ENCODE measurements around the gene SPATA6L.

DNA sequence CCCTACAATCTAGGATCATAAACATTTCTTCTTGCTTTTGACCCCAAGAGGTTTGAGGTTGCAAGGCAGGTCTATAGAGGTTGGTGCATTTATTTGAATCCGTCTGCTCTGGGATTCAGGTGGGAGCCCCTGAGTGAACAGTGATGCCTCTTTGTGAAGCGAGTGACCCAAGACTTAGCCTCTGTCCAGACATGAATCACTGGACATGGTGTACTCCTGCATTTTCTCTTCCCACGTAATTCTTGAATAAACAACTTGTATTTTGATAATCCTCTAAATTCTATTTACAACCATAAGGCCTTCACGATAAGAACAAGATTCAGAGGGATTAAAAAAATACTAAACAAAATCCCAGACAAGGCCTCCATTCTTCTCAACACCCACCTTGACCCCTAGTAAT is 71.7 kb downstream of the SPATA6L start:
- TF ChIP-seq POLR2A (IDR thresholded peaks at IDR 0.05) = no peak
- TF ChIP-seq, protein P1, sequence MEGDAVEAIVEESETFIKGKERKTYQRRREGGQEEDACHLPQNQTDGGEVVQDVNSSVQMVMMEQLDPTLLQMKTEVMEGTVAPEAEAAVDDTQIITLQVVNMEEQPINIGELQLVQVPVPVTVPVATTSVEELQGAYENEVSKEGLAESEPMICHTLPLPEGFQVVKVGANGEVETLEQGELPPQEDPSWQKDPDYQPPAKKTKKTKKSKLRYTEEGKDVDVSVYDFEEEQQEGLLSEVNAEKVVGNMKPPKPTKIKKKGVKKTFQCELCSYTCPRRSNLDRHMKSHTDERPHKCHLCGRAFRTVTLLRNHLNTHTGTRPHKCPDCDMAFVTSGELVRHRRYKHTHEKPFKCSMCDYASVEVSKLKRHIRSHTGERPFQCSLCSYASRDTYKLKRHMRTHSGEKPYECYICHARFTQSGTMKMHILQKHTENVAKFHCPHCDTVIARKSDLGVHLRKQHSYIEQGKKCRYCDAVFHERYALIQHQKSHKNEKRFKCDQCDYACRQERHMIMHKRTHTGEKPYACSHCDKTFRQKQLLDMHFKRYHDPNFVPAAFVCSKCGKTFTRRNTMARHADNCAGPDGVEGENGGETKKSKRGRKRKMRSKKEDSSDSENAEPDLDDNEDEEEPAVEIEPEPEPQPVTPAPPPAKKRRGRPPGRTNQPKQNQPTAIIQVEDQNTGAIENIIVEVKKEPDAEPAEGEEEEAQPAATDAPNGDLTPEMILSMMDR (IDR thresholded peaks at IDR 0.05) = no peak
